Liver (tissue), 9 donors: Measurements from ENCODE around the gene BTRC. TPM values are rescaled to one million over a fixed set of nuclear protein-coding genes. Genes with fewer than 3 reads are reported as not detected.
"Not testable (repeated sequence)": the region's sequence is repeated elsewhere in the genome, so short reads cannot be mapped to it uniquely, and the experiment has no call there.

Experiments
- DNase-seq: peaks from one replicate; pipeline ENCODE4 v3.0.0-alpha.2; 2017; ENCODE audit warnings: low spot score
- H3K27ac ChIP-seq, 2 donors: one replicate each; pipeline ENCODE4 v1.7.0; 2013; ENCODE audit warnings: inconsistent platforms in 2 of 2, low read length in 2 of 2, control low read depth in 1 of 2, low read depth in 1 of 2, mild to moderate bottlenecking in 1 of 2
- H3K27me3 ChIP-seq, 4 donors: one replicate each; pipeline versions ENCODE4 v1.6.1 to v1.7.0; 2013; ENCODE audit warnings: low read length in 3 of 4, inconsistent platforms in 1 of 4, mild to moderate bottlenecking in 1 of 4, moderate library complexity in 1 of 4; ENCODE audit not compliant: control insufficient read depth in 4 of 4, insufficient read depth in 4 of 4
- H3K36me3 ChIP-seq, 4 donors: one replicate each; pipeline versions ENCODE4 v1.6.1 to v1.7.0; 2013; ENCODE audit warnings: low read length in 3 of 4, mild to moderate bottlenecking in 3 of 4, low read depth in 1 of 4, moderate library complexity in 1 of 4; ENCODE audit not compliant: control insufficient read depth in 4 of 4, insufficient read depth in 3 of 4
- H3K4me1 ChIP-seq, 4 donors: one replicate each; pipeline versions ENCODE4 v1.6.1 to v1.7.0; 2013; ENCODE audit warnings: low read length in 3 of 4, mild to moderate bottlenecking in 3 of 4, moderate library complexity in 1 of 4; ENCODE audit not compliant: control insufficient read depth in 4 of 4, insufficient read depth in 4 of 4
- H3K4me3 ChIP-seq, 3 donors: one replicate each; pipeline versions ENCODE4 v1.6.1 to v1.7.0; 2013; ENCODE audit warnings: low read length in 3 of 3, control low read depth in 1 of 3, low read depth in 1 of 3, mild to moderate bottlenecking in 1 of 3
- H3K9ac ChIP-seq, 2 donors: one replicate each; pipeline ENCODE4 v1.7.0; 2013; ENCODE audit warnings: low read length in 2 of 2, mild to moderate bottlenecking in 2 of 2, moderate library complexity in 2 of 2, control low read depth in 1 of 2, low read depth in 1 of 2
- H3K9me3 ChIP-seq, 4 donors: one replicate each; pipeline versions ENCODE4 v1.6.1 to v1.7.0; 2013; ENCODE audit warnings: low read length in 3 of 4; ENCODE audit not compliant: control insufficient read depth in 4 of 4
- ATF3 ChIP-seq: IDR thresholded peaks from 2 replicates; pipeline ENCODE4 v1.6.1; 2016; ENCODE audit warnings: antibody characterized with exemption
- CTCF ChIP-seq: fragments of 150-350 bp; IDR thresholded peaks from 2 replicates; pipeline ENCODE4 v1.5.1; 2017; ENCODE audit warnings: improper control_type of control experiment, low read depth, low read length; ENCODE audit not compliant: missing input control
- EGR1 ChIP-seq, 2 donors: IDR thresholded peaks; 2 replicates each; pipeline ENCODE4 v1.6.1; 2016 to 2018; ENCODE audit warnings: antibody characterized with exemption in 2 of 2, low read depth in 2 of 2
- FOXA1 ChIP-seq: IDR thresholded peaks from 2 replicates; pipeline ENCODE4 v1.6.1; 2016; ENCODE audit warnings: antibody characterized with exemption
- GABPA ChIP-seq, 2 donors: IDR thresholded peaks in 1 of 2; conservative IDR thresholded peaks in 1 of 2; 2 replicates each; pipeline ENCODE4 v1.6.1; 2016; ENCODE audit warnings: antibody characterized with exemption in 2 of 2, mild to moderate bottlenecking in 1 of 2, moderate library complexity in 1 of 2
- HNF4A ChIP-seq, 2 donors: conservative IDR thresholded peaks; 2 replicates each; pipeline ENCODE4 v1.6.1; 2016; ENCODE audit warnings: antibody characterized with exemption in 2 of 2, mild to moderate bottlenecking in 2 of 2
- JUND ChIP-seq, 2 donors: IDR thresholded peaks; 2 replicates each; pipeline ENCODE4 v1.6.1; 2016; ENCODE audit warnings: antibody characterized with exemption in 2 of 2
- MAX ChIP-seq: IDR thresholded peaks from 2 replicates; pipeline ENCODE4 v1.6.1; 2016; ENCODE audit warnings: antibody characterized with exemption
- RAD21 ChIP-seq, 2 donors: IDR thresholded peaks; 2 replicates each; pipeline ENCODE4 v1.6.1; 2016; ENCODE audit warnings: antibody characterized with exemption in 2 of 2, mild to moderate bottlenecking in 2 of 2
- REST ChIP-seq: IDR thresholded peaks from 2 replicates; pipeline ENCODE4 v1.6.1; 2016; ENCODE audit warnings: antibody characterized with exemption, mild to moderate bottlenecking
- RXRA ChIP-seq, 2 donors: IDR thresholded peaks; 2 replicates each; pipeline ENCODE4 v1.6.1; 2017 to 2018; ENCODE audit warnings: antibody characterized with exemption in 2 of 2, mild to moderate bottlenecking in 1 of 2
- SP1 ChIP-seq: IDR thresholded peaks from 2 replicates; pipeline ENCODE4 v1.6.1; 2018; ENCODE audit warnings: antibody characterized with exemption, mild to moderate bottlenecking
- TAF1 ChIP-seq: conservative IDR thresholded peaks from 2 replicates; pipeline ENCODE4 v1.6.1; 2016; ENCODE audit warnings: antibody characterized with exemption, mild to moderate bottlenecking
- YY1 ChIP-seq: IDR thresholded peaks from 2 replicates; pipeline ENCODE4 v1.6.1; 2016; ENCODE audit warnings: antibody characterized with exemption, mild to moderate bottlenecking
- WGBS: extraction: QIAGEN DNeasy Blood & Tissue Kit; methylation state at CpG from one replicate; pipeline ENCODE4 v1.1.7; 2013; 5-methylcytosine and 5-hydroxymethylcytosine counted together
- polyA plus RNA-seq, 2 donors: library from polyadenylated mRNA; stranded (reverse) in 1 of 2; unstranded in 1 of 2; fragments of 200-250 nt in 1 of 2; fragments of >200 nt in 1 of 2; fragmentation: Nextera tagmentation in 1 of 2; extraction: Ambion mirVana in 1 of 2; gene quantifications; one replicate each; pipeline versions ENCODE4 v1.2.1 to v1.2.3, GENCODE V29; 2013 to 2015
- total RNA-seq, 2 donors: library from RNA; depleted of rRNA; stranded (reverse); fragments of >200 nt; gene quantifications; one replicate each; pipeline ENCODE4 v1.2.3, GENCODE V29; 2014
- donor health status: healthy.
- donor health status: healthy.
- donor health status: healthy.
- donor health status: healthy.
- donor health status: healthy.

The BTRC gene
- total and polyA plus RNA-seq, 4 donors = 2.7 to 28.2 (median 5.9) TPM

- H3K27me3 ChIP-seq, H3K9ac ChIP-seq, H3K4me1 ChIP-seq, H3K36me3 ChIP-seq, H3K27ac ChIP-seq, H3K9me3 ChIP-seq, H3K4me3 ChIP-seq, DNase-seq: not testable (repeated sequence)
- 97% methylated on average over 2 of the region's 2 CpGs for WGBS
Observed at GRCh38 chr10:101389532-101389931, 35.6 kb downstream of the BTRC start.

- Histone ChIP-seq H3K9me3 (no peaks in the 10 kb centered on the region), H3K27me3 (no peaks in the 10 kb centered on the region), H3K4me1 (peaks cover 0 to 2% (median 0%) of the 10 kb centered on the region in 4 donors), H3K27ac (no peak overlapping the region), H3K4me3 (no peak overlapping the region), H3K9ac (no peak overlapping the region), H3K36me3 (no peaks in the 10 kb centered on the region)
- 96% methylated on average over 10 of the region's 10 CpGs for WGBS
- TF ChIP-seq RXRA (IDR thresholded peaks at IDR 0.05) (no peak), YY1 (no peak)
- no peak for DNase-seq
Observed at GRCh38 chr10:101389986-101390531, 36.1 kb downstream of the BTRC start.

GRCh38 chr10:101393378-101393777 lies 39.4 kb downstream of the BTRC start:
- no peak overlapping the region for H3K27ac ChIP-seq
- peaks cover 0 to 2% (median 0%) of the 10 kb centered on the region in 4 donors for H3K4me1 ChIP-seq
- H3K27me3 ChIP-seq = no peaks in the 10 kb centered on the region
- no peaks in the 10 kb centered on the region for H3K36me3 ChIP-seq
- H3K4me3 ChIP-seq = no peak overlapping the region
- no peak for TF ChIP-seq REST
- TF ChIP-seq RXRA (IDR thresholded peaks at IDR 0.05) = no peak
- TF ChIP-seq SP1 = no peak
- no peak for TF ChIP-seq TAF1
- TF ChIP-seq FOXA1 = no peak
- TF ChIP-seq JUND (IDR thresholded peaks at IDR 0.05) = no peak
- no peak for TF ChIP-seq HNF4A (conservative IDR thresholded peaks at IDR 0.05)
- TF ChIP-seq ATF3 = no peak
- TF ChIP-seq EGR1 (IDR thresholded peaks at IDR 0.05; ENCODE audit: low read depth in 2 of 2) = no peak
- TF ChIP-seq GABPA (IDR thresholded peaks at IDR 0.05 in 1 of 2, conservative IDR thresholded peaks at IDR 0.05 in 1 of 2) = no peak
- no peak for TF ChIP-seq YY1
- TF ChIP-seq CTCF = no peak
- no peak for TF ChIP-seq RAD21 (IDR thresholded peaks at IDR 0.05)
- no peak for TF ChIP-seq MAX
- H3K9me3 ChIP-seq = no peaks in the 10 kb centered on the region
- WGBS = 87% methylated on average over 2 of the region's 2 CpGs
- no peak for DNase-seq
- H3K9ac ChIP-seq = no peak overlapping the region
